HepG2 (cell line): ENCODE data around the gene TOLLIP. TPM values are rescaled to one million over a fixed set of nuclear protein-coding genes. Genes with fewer than 3 reads are reported as not detected.

Experiments
- ATAC-seq: fragments of 200-7000 bp; cut with Tn5 transposase; 3 replicates; pipeline ENCODE4 v1.9.1; 2020; ENCODE audit warnings: mild to moderate bottlenecking, moderate library complexity
- BruUV-seq: library from RNA; stranded (reverse); fragments of 400-500 nt; replicated peaks from 2 replicates; lab custom pipeline; 2021; lab: Mats Ljungman, UMichigan
- CTCF ChIA-PET: fragments of 300-600 bp; formaldehyde crosslinking; extraction: SDS; loops from one replicate; lab custom pipeline; 2021; ENCODE audit warnings: low total read pairs, inconsistent platforms, low intra/inter-chr PET ratio; lab: Yijun Ruan, JAX
- POLR2A ChIA-PET: fragments of 350-600 bp; sonication (Branson Sonifier 250); formaldehyde crosslinking; loops from one replicate; lab custom pipeline; 2020; ENCODE audit warnings: antibody characterized with exemption, inconsistent platforms; lab: Yijun Ruan, JAX
- DNase-seq: peaks from one replicate; pipeline ENCODE4 v3.0.0-alpha.2; 2015; ENCODE audit warnings: low spot score
- FAIRE-seq: peaks from 3 replicates; lab custom pipeline; 2011; peaks lifted over from hg19 to GRCh38; lab: Jason Lieb, UNC
- H2AFZ ChIP-seq: one replicate; pipeline ENCODE4 v1.6.1; 2011; ENCODE audit warnings: low read length, inconsistent platforms
- H3K27ac ChIP-seq: fragments of 300-600 bp; 3 replicates; pipeline ENCODE4 v1.8.0; 2011; ENCODE audit warnings: mixed run types, mild to moderate bottlenecking, mixed read lengths, low read length, inconsistent platforms; ENCODE audit not compliant: insufficient read depth; ENCODE audit errors: extremely low read length
- H3K27me3 ChIP-seq, 2 experiments: fragments of 200-600 bp in 1 of 2; 2 replicates in 1 of 2; 3 replicates in 1 of 2; pipeline versions ENCODE4 v1.6.0 to v1.8.0; 2011; ENCODE audit warnings: low read length in 2 of 2, mild to moderate bottlenecking in 2 of 2, moderate library complexity in 2 of 2, inconsistent platforms in 1 of 2; ENCODE audit not compliant: insufficient read depth in 2 of 2, control insufficient read depth in 1 of 2
- H3K36me3 ChIP-seq, 2 experiments: fragments of 200-600 bp in 1 of 2; replicated peaks in 1 of 2; 2 replicates in 1 of 2; 3 replicates in 1 of 2; pipeline versions ENCODE4 v1.5.1 to v1.8.0; 2011; ENCODE audit warnings: low read length in 2 of 2, inconsistent platforms in 1 of 2; ENCODE audit not compliant: insufficient read depth in 2 of 2, control insufficient read depth in 1 of 2
- H3K4me1 ChIP-seq: 2 replicates; pipeline ENCODE4 v1.5.1; 2012; ENCODE audit warnings: low read length, inconsistent platforms; ENCODE audit not compliant: insufficient read depth
- H3K4me2 ChIP-seq: 2 replicates; pipeline ENCODE4 v1.6.0; 2011; ENCODE audit warnings: low read depth, low read length, inconsistent platforms
- H3K4me3 ChIP-seq, 3 experiments: fragments of 200-600 bp in 1 of 3; sonication (generic), shearing (Covaris generic) in 1 of 3; replicated peaks in 1 of 3; 2 replicates each; pipeline ENCODE4 v1.5.1; 2011 to 2016; ENCODE audit warnings: low read length in 3 of 3, inconsistent platforms in 2 of 3, low read depth in 2 of 3, mild to moderate bottlenecking in 2 of 3, control low read depth in 1 of 3, mixed read lengths in 1 of 3; ENCODE audit not compliant: insufficient read depth in 1 of 3
- H3K79me2 ChIP-seq: one replicate; pipeline ENCODE4 v1.6.1; 2011; ENCODE audit warnings: low read length, inconsistent platforms; ENCODE audit not compliant: insufficient read depth
- H3K9ac ChIP-seq: 2 replicates; pipeline ENCODE4 v1.6.0; 2011; ENCODE audit warnings: mild to moderate bottlenecking, low read depth, low read length, inconsistent platforms; ENCODE audit not compliant: insufficient read depth
- H3K9me3 ChIP-seq: 2 replicates; pipeline ENCODE4 v1.5.1; 2012; ENCODE audit warnings: mild to moderate bottlenecking, low read length
- H4K20me1 ChIP-seq: 2 replicates; pipeline ENCODE4 v1.6.0; 2011; ENCODE audit warnings: inconsistent platforms, mild to moderate bottlenecking, low read length, moderate library complexity; ENCODE audit not compliant: insufficient read depth
- BRCA1 ChIP-seq: sonication (generic); formaldehyde crosslinking; IDR thresholded peaks from 2 replicates; pipeline ENCODE4 v1.4.0; 2020; ENCODE audit warnings: missing genetic modification reagents
- CREBL2 ChIP-seq: sonication (generic); formaldehyde crosslinking; IDR thresholded peaks from 2 replicates; pipeline ENCODE4 v1.8.1; 2023; ENCODE audit warnings: missing genetic modification reagents, mild to moderate bottlenecking, borderline replicate concordance
- FOXC1 ChIP-seq: sonication (generic); formaldehyde crosslinking; IDR thresholded peaks from 2 replicates; pipeline ENCODE4 v1.8.0; 2022; ENCODE audit warnings: mild to moderate bottlenecking, missing genetic modification reagents, borderline replicate concordance
- KLF12 ChIP-seq: sonication (generic); formaldehyde crosslinking; IDR thresholded peaks from 2 replicates; pipeline ENCODE4 v1.4.0; 2020; ENCODE audit warnings: missing genetic modification reagents, borderline replicate concordance
- MIER2 ChIP-seq: IDR thresholded peaks from 2 replicates; pipeline ENCODE4 v1.6.1; 2016; ENCODE audit warnings: missing biosample characterization, missing genetic modification reagents
- NAIF1 ChIP-seq: sonication (generic); formaldehyde crosslinking; IDR thresholded peaks from 2 replicates; pipeline ENCODE4 v1.5.0; 2020; ENCODE audit warnings: mild to moderate bottlenecking, missing genetic modification reagents, borderline replicate concordance
- ZBTB44 ChIP-seq: sonication (generic); formaldehyde crosslinking; IDR thresholded peaks from 2 replicates; pipeline ENCODE4 v1.4.0; 2020; ENCODE audit warnings: missing genetic modification reagents
- ZNF121 ChIP-seq: sonication (generic); formaldehyde crosslinking; IDR thresholded peaks from 2 replicates; pipeline ENCODE4 v1.5.0; 2020; ENCODE audit warnings: mild to moderate bottlenecking, missing genetic modification reagents
- ZNF331 ChIP-seq: sonication (generic); formaldehyde crosslinking; IDR thresholded peaks from 2 replicates; pipeline ENCODE4 v1.4.0; 2020; ENCODE audit warnings: missing genetic modification reagents
- ZNF430 ChIP-seq: sonication (generic); formaldehyde crosslinking; IDR thresholded peaks from 2 replicates; pipeline ENCODE4 v1.9.0; 2021; ENCODE audit warnings: mild to moderate bottlenecking, missing genetic modification reagents
- WGBS: methylation state at CpG from one replicate; pipeline ENCODE4 v1.1.6; 2017; ENCODE audit warnings: low lambda C conversion rate; 5-methylcytosine and 5-hydroxymethylcytosine counted together
- in situ Hi-C: cut with HindIII; loops from 2 replicates; pipeline ENCODE4 v1.10.0; 2017; ENCODE audit warnings: low pct_unique_long_range_greater_than_20kb; ENCODE audit not compliant: extremely low pct_ligation_motif_present
- intact Hi-C: fragments of 100-400 bp; cut with micrococcal nuclease; formaldehyde crosslinking; loops from one replicate; pipeline ENCODE4 v1.10.0; 2022; ENCODE audit not compliant: unreplicated experiment
- polyA plus RNA-seq, 8 experiments: library from polyadenylated mRNA; depleted of rRNA in 3 of 8; stranded (reverse) in 7 of 8; unstranded in 1 of 8; fragments of >200 nt; fragmentation: Illumina TruSeq in 4 of 8; extraction: Trizol in 4 of 8; gene quantifications; 2 replicates each; pipeline versions ENCODE4 v1.2.1 to v1.2.3, GENCODE V29; 2011 to 2016; ENCODE audit warnings: low read depth in 4 of 8, missing spikeins in 1 of 8, mixed read lengths in 1 of 8; ENCODE audit not compliant: insufficient read depth in 1 of 8
- total RNA-seq, 5 experiments: library from RNA; depleted of rRNA; stranded (reverse); fragments of >200 nt; fragmentation: Illumina TruSeq; extraction: Trizol; gene quantifications; 2 replicates each; pipeline ENCODE4 v1.2.3, GENCODE V29; 2016; ENCODE audit warnings: low read depth in 1 of 5
- TF ChIP-seq, protein P1 (sequence below): sonication (generic); formaldehyde crosslinking; IDR thresholded peaks from 2 replicates; pipeline ENCODE4 v1.4.0; 2020; ENCODE audit warnings: missing genetic modification reagents
- TF ChIP-seq, protein P2 (sequence below): sonication (generic); formaldehyde crosslinking; IDR thresholded peaks from 2 replicates; pipeline ENCODE4 v1.9.0; 2022; ENCODE audit warnings: missing genetic modification reagents, mild to moderate bottlenecking, borderline replicate concordance
- TF ChIP-seq, protein P3 (sequence below): sonication (generic); formaldehyde crosslinking; IDR thresholded peaks from 2 replicates; pipeline ENCODE4 v1.8.1; 2023; ENCODE audit warnings: missing genetic modification reagents, inconsistent platforms, borderline replicate concordance
- TF ChIP-seq, protein P4 (sequence below): IDR thresholded peaks from 2 replicates; pipeline ENCODE4 v1.6.1; 2016; ENCODE audit warnings: low read depth, borderline replicate concordance

Gene TOLLIP
- total and polyA plus RNA-seq, 2 of the 13 experiments (the other 11 are each of a cell fraction or from before 2014, with no cell fraction given) = 25.9 to 47.5 TPM

- Histone ChIP-seq H3K27me3 (peaks cover 0 to 3% of the 10 kb centered on the region in 2 experiments; a peak in 2 of 5 replicates), H3K9ac (no peak overlapping the region), H3K79me2 (no peaks in the 10 kb centered on the region), H3K4me3 (no peak overlapping the region), H3K36me3 (no peaks in the 10 kb centered on the region), H3K9me3 (no peaks in the 10 kb centered on the region), H2AFZ (no peak overlapping the region), H3K4me1 (no peaks in the 10 kb centered on the region), H3K4me2 (no peak overlapping the region), H3K27ac (no peak overlapping the region), H4K20me1 (no peaks in the 10 kb centered on the region)
- in situ Hi-C loops = no loop called here
- no TSS peak for BruUV-seq
- ChIA-PET CTCF (no interaction called here), POLR2A (no interaction called here)
- ATAC-seq (peak; percentile 68), FAIRE-seq (no peak), DNase-seq (peak; percentile 22)
- WGBS = no CpG with 5 or more reads among the region's 34 CpGs
- intact Hi-C loops = no loop called here
- TF ChIP-seq CREBL2 (CRISPR knock-in tag) (no peak), ZNF331 (peak; percentile 71), BRCA1 (CRISPR knock-in tag) (0 out of 2 replicates have a peak, but pooled peaks have one; percentile 65), FOXC1 (CRISPR knock-in tag) (peak; percentile 66; the same call in 1 of the 2 replicates), ZBTB44 (CRISPR knock-in tag) (peak; percentile 77; the same call in 1 of the 2 replicates), MIER2 (CRISPR knock-in tag) (peak; percentile 98), KLF12 (CRISPR knock-in tag) (peak; percentile 44; the same call in 1 of the 2 replicates), ZNF430 (peak; percentile 90), ZNF121 (CRISPR knock-in tag) (no peak), NAIF1 (CRISPR knock-in tag) (no peak)
- TF ChIP-seq, protein P1, sequence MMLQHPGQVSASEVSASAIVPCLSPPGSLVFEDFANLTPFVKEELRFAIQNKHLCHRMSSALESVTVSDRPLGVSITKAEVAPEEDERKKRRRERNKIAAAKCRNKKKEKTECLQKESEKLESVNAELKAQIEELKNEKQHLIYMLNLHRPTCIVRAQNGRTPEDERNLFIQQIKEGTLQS = 0 out of 2 replicates have a peak, but pooled peaks have one; percentile 22
- TF ChIP-seq, protein P2, sequence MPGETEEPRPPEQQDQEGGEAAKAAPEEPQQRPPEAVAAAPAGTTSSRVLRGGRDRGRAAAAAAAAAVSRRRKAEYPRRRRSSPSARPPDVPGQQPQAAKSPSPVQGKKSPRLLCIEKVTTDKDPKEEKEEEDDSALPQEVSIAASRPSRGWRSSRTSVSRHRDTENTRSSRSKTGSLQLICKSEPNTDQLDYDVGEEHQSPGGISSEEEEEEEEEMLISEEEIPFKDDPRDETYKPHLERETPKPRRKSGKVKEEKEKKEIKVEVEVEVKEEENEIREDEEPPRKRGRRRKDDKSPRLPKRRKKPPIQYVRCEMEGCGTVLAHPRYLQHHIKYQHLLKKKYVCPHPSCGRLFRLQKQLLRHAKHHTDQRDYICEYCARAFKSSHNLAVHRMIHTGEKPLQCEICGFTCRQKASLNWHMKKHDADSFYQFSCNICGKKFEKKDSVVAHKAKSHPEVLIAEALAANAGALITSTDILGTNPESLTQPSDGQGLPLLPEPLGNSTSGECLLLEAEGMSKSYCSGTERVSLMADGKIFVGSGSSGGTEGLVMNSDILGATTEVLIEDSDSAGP (CRISPR knock-in tag) = peak; percentile 42; the same call in 1 of the 2 replicates
- TF ChIP-seq, protein P3, sequence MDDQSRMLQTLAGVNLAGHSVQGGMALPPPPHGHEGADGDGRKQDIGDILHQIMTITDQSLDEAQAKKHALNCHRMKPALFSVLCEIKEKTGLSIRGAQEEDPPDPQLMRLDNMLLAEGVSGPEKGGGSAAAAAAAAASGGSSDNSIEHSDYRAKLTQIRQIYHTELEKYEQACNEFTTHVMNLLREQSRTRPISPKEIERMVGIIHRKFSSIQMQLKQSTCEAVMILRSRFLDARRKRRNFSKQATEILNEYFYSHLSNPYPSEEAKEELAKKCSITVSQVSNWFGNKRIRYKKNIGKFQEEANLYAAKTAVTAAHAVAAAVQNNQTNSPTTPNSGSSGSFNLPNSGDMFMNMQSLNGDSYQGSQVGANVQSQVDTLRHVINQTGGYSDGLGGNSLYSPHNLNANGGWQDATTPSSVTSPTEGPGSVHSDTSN (CRISPR knock-in tag) = no peak
- TF ChIP-seq, protein P4, sequence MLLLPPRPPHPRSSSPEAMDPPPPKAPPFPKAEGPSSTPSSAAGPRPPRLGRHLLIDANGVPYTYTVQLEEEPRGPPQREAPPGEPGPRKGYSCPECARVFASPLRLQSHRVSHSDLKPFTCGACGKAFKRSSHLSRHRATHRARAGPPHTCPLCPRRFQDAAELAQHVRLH = peak; percentile 26; the same call in 1 of the 2 replicates
These were observed 70.5 kb downstream of the TOLLIP start for GRCh38 chr11:1238767-1239595.
